HCT116 (cell line): ENCODE results near the gene JSRP1.

Source experiments
- ATF3 ChIP-seq: IDR thresholded peaks from 2 replicates; pipeline ENCODE4 v1.6.1; 2012
- CBX3 ChIP-seq: IDR thresholded peaks from 2 replicates; pipeline ENCODE4 v1.6.1; 2012; ENCODE audit warnings: low read depth
- CEBPB ChIP-seq: IDR thresholded peaks from 2 replicates; pipeline ENCODE4 v1.6.1; 2012; ENCODE audit warnings: low read depth
- CTCF ChIP-seq, 3 experiments: fragments of 200-600 bp in 1 of 3; sonication (generic) in 1 of 3; IDR thresholded peaks in 2 of 3; conservative IDR thresholded peaks in 1 of 3; 2 replicates each; pipeline ENCODE4 v1.5.1; 2012 to 2017; ENCODE audit warnings: low read depth in 2 of 3, low read length in 2 of 3, antibody characterized with exemption in 1 of 3, borderline replicate concordance in 1 of 3, control low read depth in 1 of 3, mild to moderate bottlenecking in 1 of 3, mixed read lengths in 1 of 3, mixed run types in 1 of 3, moderate library complexity in 1 of 3; ENCODE audit not compliant: insufficient read depth in 1 of 3
- EGR1 ChIP-seq: IDR thresholded peaks from 2 replicates; pipeline ENCODE4 v1.6.1; 2012; ENCODE audit warnings: low read depth
- ELF1 ChIP-seq: IDR thresholded peaks from 2 replicates; pipeline ENCODE4 v1.6.1; 2012; ENCODE audit warnings: low read depth, borderline replicate concordance
- JUND ChIP-seq: IDR thresholded peaks from 2 replicates; pipeline ENCODE4 v1.6.1; 2012
- POLR2A ChIP-seq: IDR thresholded peaks from 2 replicates; pipeline ENCODE4 v1.7.0; 2011; ENCODE audit warnings: borderline replicate concordance; ENCODE audit not compliant: insufficient read depth, insufficient read length; ENCODE audit errors: extremely low read depth
- POLR2AphosphoS5 ChIP-seq: IDR thresholded peaks from 2 replicates; pipeline ENCODE4 v1.6.1; 2011; ENCODE audit warnings: mild to moderate bottlenecking, low read depth, low read length, moderate library complexity
- REST ChIP-seq: IDR thresholded peaks from 2 replicates; pipeline ENCODE4 v1.6.1; 2012; ENCODE audit warnings: low read depth
- SP1 ChIP-seq: IDR thresholded peaks from 2 replicates; pipeline ENCODE4 v1.6.1; 2012; ENCODE audit warnings: low read depth
- TCF7L2 ChIP-seq: IDR thresholded peaks from 2 replicates; pipeline ENCODE4 v1.7.0; 2011; ENCODE audit warnings: borderline replicate concordance, inconsistent platforms; ENCODE audit not compliant: insufficient read depth, insufficient read length; ENCODE audit errors: extremely low read depth

- TF ChIP-seq CTCF (IDR thresholded peaks at IDR 0.05 in 2 of 3, conservative IDR thresholded peaks at IDR 0.05 in 1 of 3; ENCODE audit: borderline replicate concordance in 1 of 3, insufficient read depth in 1 of 3, low read depth in 2 of 3, low read length in 2 of 3) (no peak), EGR1 (no peak), POLR2A (no peak), ATF3 (no peak), ELF1 (no peak), SP1 (no peak), REST (no peak), CEBPB (no peak), POLR2AphosphoS5 (no peak), CBX3 (no peak), JUND (no peak), TCF7L2 (no peak)
Observed at GRCh38 chr19:2300533-2300932, 44.3 kb upstream of the JSRP1 start.
